MM.1S (cell line): ENCODE measurements around the gene CCL1.

Experiments
- DNase-seq: peaks from one replicate; pipeline ENCODE4 v3.0.0-alpha.2; 2015
- H2AFZ ChIP-seq: fragments of 300-600 bp; sonication (generic); 2 replicates; pipeline ENCODE4 v1.6.0; 2016; ENCODE audit warnings: antibody characterized with exemption, low read length
- H3F3A ChIP-seq: fragments of 300-600 bp; sonication (generic); 2 replicates; pipeline ENCODE4 v1.6.1; 2016; ENCODE audit warnings: mild to moderate bottlenecking, antibody characterized with exemption, low read length, moderate library complexity, mixed read lengths; ENCODE audit not compliant: insufficient read depth
- H3K27ac ChIP-seq: fragments of 300-600 bp; sonication (generic); 2 replicates; pipeline ENCODE4 v1.5.1; 2016; ENCODE audit warnings: mild to moderate bottlenecking, low read length
- H3K27me3 ChIP-seq: fragments of 300-600 bp; sonication (generic); replicated peaks from 2 replicates; pipeline ENCODE4 v1.6.0; 2016; ENCODE audit warnings: low read length; ENCODE audit not compliant: insufficient read depth
- H3K36me3 ChIP-seq: fragments of 300-600 bp; sonication (generic); replicated peaks from 2 replicates; pipeline ENCODE4 v1.6.1; 2016; ENCODE audit warnings: mild to moderate bottlenecking, low read length, mixed read lengths; ENCODE audit not compliant: insufficient read depth
- H3K4me1 ChIP-seq: fragments of 300-600 bp; sonication (generic); 2 replicates; pipeline ENCODE4 v1.6.1; 2016; ENCODE audit warnings: low read length, mixed read lengths
- H3K4me2 ChIP-seq: fragments of 300-600 bp; sonication (generic); 2 replicates; pipeline ENCODE4 v1.6.0; 2016; ENCODE audit warnings: low read depth, low read length
- H3K4me3 ChIP-seq: fragments of 300-600 bp; sonication (generic); 2 replicates; pipeline ENCODE4 v1.5.1; 2016; ENCODE audit warnings: low read length, mixed read lengths
- H3K79me2 ChIP-seq: fragments of 300-600 bp; sonication (generic); 2 replicates; pipeline ENCODE4 v1.6.1; 2016; ENCODE audit warnings: mixed run types, low read length, mixed read lengths
- H3K9ac ChIP-seq: fragments of 300-600 bp; sonication (generic); 2 replicates; pipeline ENCODE4 v1.6.1; 2016; ENCODE audit warnings: low read length, mixed read lengths
- H3K9me2 ChIP-seq: fragments of 300-600 bp; sonication (generic); replicated peaks from 2 replicates; pipeline ENCODE4 v1.6.1; 2016; ENCODE audit warnings: mild to moderate bottlenecking, low read length, mixed read lengths; ENCODE audit not compliant: insufficient read depth
- H3K9me3 ChIP-seq: fragments of 300-600 bp; sonication (generic); replicated peaks from 2 replicates; pipeline ENCODE4 v1.6.1; 2016; ENCODE audit warnings: mild to moderate bottlenecking, low read length, mixed read lengths; ENCODE audit not compliant: insufficient read depth
- H4K20me1 ChIP-seq: fragments of 300-600 bp; sonication (generic); 2 replicates; pipeline ENCODE4 v1.6.1; 2016; ENCODE audit warnings: mild to moderate bottlenecking, low read length, moderate library complexity, mixed read lengths; ENCODE audit not compliant: insufficient read depth
- EZH2 ChIP-seq: fragments of 300-600 bp; sonication (generic); optimal IDR thresholded peaks from 2 replicates; pipeline ENCODE3; 2017; ENCODE audit warnings: low read depth, mild to moderate bottlenecking, antibody characterized with exemption, low read length, mixed read lengths
- EZH2phosphoT487 ChIP-seq: fragments of 300-600 bp; sonication (generic); IDR thresholded peaks from 2 replicates; pipeline ENCODE4 v1.6.1; 2018; ENCODE audit warnings: antibody characterized with exemption, low read length
- TF ChIP-seq, protein P1 (sequence below): fragments of 300-600 bp; sonication (generic); IDR thresholded peaks from 2 replicates; pipeline ENCODE4 v1.5.1; 2016; ENCODE audit warnings: antibody characterized with exemption, low read length, mixed read lengths

The CCL1 gene

DNA sequence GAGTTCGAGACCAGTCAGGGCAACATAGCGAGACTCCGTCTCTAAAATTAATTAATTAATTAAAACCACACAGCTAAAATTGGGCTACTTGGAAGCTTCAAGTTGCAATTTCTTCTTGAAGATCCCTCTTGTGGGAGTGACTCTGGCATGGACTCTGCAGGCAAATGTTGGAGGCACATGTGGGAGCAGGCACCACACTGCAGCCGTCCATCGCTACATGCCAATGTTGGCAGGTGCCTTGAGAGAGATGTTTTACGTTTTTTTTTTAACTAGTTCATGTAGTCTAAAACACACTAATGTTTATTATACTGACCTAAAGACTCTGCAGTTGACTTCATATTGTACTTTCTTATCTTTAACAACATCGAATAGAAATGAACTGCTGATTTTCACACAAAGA is 51.7 kb downstream of the CCL1 start:
- no peaks in the 10 kb centered on the region for H4K20me1 ChIP-seq
- H3K9me2 ChIP-seq, result no peaks in the 10 kb centered on the region
- no peak overlapping the region for H3K9ac ChIP-seq
- no peaks in the 10 kb centered on the region for H3K36me3 ChIP-seq
- H3K79me2 ChIP-seq, result no peaks in the 10 kb centered on the region
- H3K27ac ChIP-seq, result no peak overlapping the region
- no peaks in the 10 kb centered on the region for H3K27me3 ChIP-seq
- H3F3A ChIP-seq, result no peaks in the 10 kb centered on the region
- H2AFZ ChIP-seq, result no peak overlapping the region
- no peak overlapping the region for H3K4me2 ChIP-seq
- H3K4me3 ChIP-seq, result no peak overlapping the region
- no peaks in the 10 kb centered on the region for H3K9me3 ChIP-seq
- no peak for TF ChIP-seq EZH2
- TF ChIP-seq, protein P1, sequence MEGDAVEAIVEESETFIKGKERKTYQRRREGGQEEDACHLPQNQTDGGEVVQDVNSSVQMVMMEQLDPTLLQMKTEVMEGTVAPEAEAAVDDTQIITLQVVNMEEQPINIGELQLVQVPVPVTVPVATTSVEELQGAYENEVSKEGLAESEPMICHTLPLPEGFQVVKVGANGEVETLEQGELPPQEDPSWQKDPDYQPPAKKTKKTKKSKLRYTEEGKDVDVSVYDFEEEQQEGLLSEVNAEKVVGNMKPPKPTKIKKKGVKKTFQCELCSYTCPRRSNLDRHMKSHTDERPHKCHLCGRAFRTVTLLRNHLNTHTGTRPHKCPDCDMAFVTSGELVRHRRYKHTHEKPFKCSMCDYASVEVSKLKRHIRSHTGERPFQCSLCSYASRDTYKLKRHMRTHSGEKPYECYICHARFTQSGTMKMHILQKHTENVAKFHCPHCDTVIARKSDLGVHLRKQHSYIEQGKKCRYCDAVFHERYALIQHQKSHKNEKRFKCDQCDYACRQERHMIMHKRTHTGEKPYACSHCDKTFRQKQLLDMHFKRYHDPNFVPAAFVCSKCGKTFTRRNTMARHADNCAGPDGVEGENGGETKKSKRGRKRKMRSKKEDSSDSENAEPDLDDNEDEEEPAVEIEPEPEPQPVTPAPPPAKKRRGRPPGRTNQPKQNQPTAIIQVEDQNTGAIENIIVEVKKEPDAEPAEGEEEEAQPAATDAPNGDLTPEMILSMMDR, result no peak
- TF ChIP-seq EZH2phosphoT487, result no peak
- peaks cover 28% of the 10 kb centered on the region for H3K4me1 ChIP-seq
- no peak for DNase-seq
